Panc1 (cell line): ENCODE results near the gene SIRPD. TPM values are rescaled to one million over a fixed set of nuclear protein-coding genes. Genes with fewer than 3 reads are reported as not detected.

Source experiments
- ATAC-seq: fragments of 200-7000 bp; cut with Tn5 transposase; 2 replicates; pipeline ENCODE4 v1.9.1; 2020; ENCODE audit warnings: mild to moderate bottlenecking, moderate library complexity
- BruUV-seq: library from RNA; stranded (reverse); fragments of 400-500 nt; replicated peaks from 2 replicates; lab custom pipeline; 2021; lab: Mats Ljungman, UMichigan
- CTCF ChIA-PET: fragments of 300-600 bp; sonication (Branson Sonifier 250); formaldehyde crosslinking; loops from one replicate; lab custom pipeline; 2022; ENCODE audit warnings: antibody characterized with exemption; lab: Charles Lee
- POLR2A ChIA-PET: fragments of 300-600 bp; sonication (Branson Sonifier 250); formaldehyde crosslinking; loops from one replicate; lab custom pipeline; 2022; ENCODE audit warnings: antibody characterized with exemption; lab: Charles Lee
- DNase-seq: peaks from one replicate; pipeline ENCODE4 v3.0.0-alpha.2; 2010; ENCODE audit warnings: low read depth, low spot score
- H3K27ac ChIP-seq: 2 replicates; pipeline ENCODE4 v1.5.1; 2011; ENCODE audit warnings: mild to moderate bottlenecking, low read length, inconsistent platforms
- H3K27me3 ChIP-seq: fragments of 200-500 bp; sonication (Bioruptor generic); 2 replicates; pipeline ENCODE4 v1.6.0; 2014; ENCODE audit warnings: low read length, inconsistent platforms; ENCODE audit not compliant: control insufficient read depth, insufficient read depth
- H3K36me3 ChIP-seq: fragments of 200-500 bp; sonication (Bioruptor generic); 2 replicates; pipeline ENCODE4 v1.5.1; 2014; ENCODE audit warnings: inconsistent platforms, mild to moderate bottlenecking, low read length, moderate library complexity; ENCODE audit not compliant: control insufficient read depth, insufficient read depth
- H3K4me1 ChIP-seq: 2 replicates; pipeline ENCODE4 v1.5.1; 2011; ENCODE audit warnings: inconsistent platforms, mild to moderate bottlenecking, low read length, moderate library complexity; ENCODE audit not compliant: control insufficient read depth, insufficient read depth
- H3K4me3 ChIP-seq, 2 experiments: 2 replicates each; pipeline ENCODE4 v1.5.1; 2011 to 2012; ENCODE audit warnings: low read depth in 2 of 2, low read length in 2 of 2, mild to moderate bottlenecking in 2 of 2, inconsistent platforms in 1 of 2, moderate library complexity in 1 of 2
- H3K9me3 ChIP-seq: fragments of 200-500 bp; sonication (Bioruptor generic); 2 replicates; pipeline ENCODE4 v1.5.1; 2014; ENCODE audit warnings: low read depth, mild to moderate bottlenecking, inconsistent platforms, low read length, moderate library complexity; ENCODE audit not compliant: control insufficient read depth, insufficient read depth
- CTCF ChIP-seq: fragments of 450-650 bp; IDR thresholded peaks from 2 replicates; pipeline ENCODE4 v1.5.1; 2017; ENCODE audit warnings: mild to moderate bottlenecking
- POLR2AphosphoS5 ChIP-seq: IDR thresholded peaks from 2 replicates; pipeline ENCODE4 v1.6.1; 2012; ENCODE audit warnings: mild to moderate bottlenecking, low read depth, low read length, moderate library complexity
- REST ChIP-seq, 2 experiments: IDR thresholded peaks; 2 replicates each; pipeline ENCODE4 v1.6.1; 2011 to 2012; ENCODE audit warnings: low read depth in 2 of 2, control low read depth in 1 of 2, low read length in 1 of 2, mild to moderate bottlenecking in 1 of 2, moderate library complexity in 1 of 2; ENCODE audit not compliant: insufficient read depth in 1 of 2
- SIN3A ChIP-seq: IDR thresholded peaks from 2 replicates; pipeline ENCODE4 v1.6.1; 2012; ENCODE audit warnings: low read depth, mild to moderate bottlenecking, low read length, moderate library complexity, borderline replicate concordance; ENCODE audit not compliant: insufficient read depth
- TCF7L2 ChIP-seq: IDR thresholded peaks from 2 replicates; pipeline ENCODE4 v1.6.1; 2011; ENCODE audit warnings: mild to moderate bottlenecking, low read depth, low read length, inconsistent platforms
- in situ Hi-C: cut with HindIII; loops from 2 replicates; pipeline ENCODE4 v1.10.0; 2016; ENCODE audit warnings: low sequenced_read_pairs, low pct_unique_long_range_greater_than_20kb
- intact Hi-C: fragments of 100-400 bp; cut with micrococcal nuclease; formaldehyde crosslinking; loops from one replicate; pipeline ENCODE4 v1.10.0; 2022; ENCODE audit not compliant: unreplicated experiment
- total RNA-seq: library from RNA; stranded (reverse); gene quantifications from one replicate; pipeline ENCODE4 v1.2.1, GENCODE V29; 2021; ENCODE audit not compliant: unreplicated experiment

Gene SIRPD
- total RNA-seq, 1 experiment from 2014 or later = not detected

GRCh38 chr20:1505361-1505760 is 52.1 kb downstream of the SIRPD start:
- in situ Hi-C loops (no loop called here), intact Hi-C loops (no loop called here)
- CTCF ChIA-PET = interaction anchor here (0.6 kb wide), 1 partner anchor 36 kb away, joined by 11 read pairs; no protein-coding TSS in a partner anchor
- no peak for DNase-seq
- peaks cover 3% of the 10 kb centered on the region; the same call in 1 of the 2 replicates for H3K4me1 ChIP-seq
- TF ChIP-seq REST (IDR thresholded peaks at IDR 0.05; ENCODE audit: insufficient read depth in 1 of 2, low read depth in 2 of 2, low read length in 1 of 2) (no peak), POLR2AphosphoS5 (no peak), CTCF (no peak), TCF7L2 (no peak), SIN3A (no peak)
- H3K4me3 ChIP-seq = no peak overlapping the region
- POLR2A ChIA-PET = no interaction called here
- no TSS peak for BruUV-seq
- H3K36me3 ChIP-seq = no peaks in the 10 kb centered on the region
- ATAC-seq = no peak
- H3K27ac ChIP-seq = no peak overlapping the region
- no peaks in the 10 kb centered on the region for H3K9me3 ChIP-seq
- peaks cover 39% of the 10 kb centered on the region for H3K27me3 ChIP-seq

- Histone ChIP-seq H3K9me3 (no peaks in the 10 kb centered on the region), H3K4me1 (peaks cover 3% of the 10 kb centered on the region; the same call in 1 of the 2 replicates), H3K27me3 (peaks cover 30% of the 10 kb centered on the region), H3K36me3 (no peaks in the 10 kb centered on the region), H3K27ac (no peak overlapping the region), H3K4me3 (no peak overlapping the region)
- in situ Hi-C loops = no loop called here
- ChIA-PET POLR2A (no interaction called here), CTCF (interaction anchor here (0.5 to 2.1 kb wide), 27 partner anchors 9 to 1384 kb away, joined by 3 to 19 read pairs (median 4); partner anchors contain the start of genes NSFL1C and SIRPB2)
- ATAC-seq (peak; percentile 100), DNase-seq (peak; percentile 91)
- TF ChIP-seq POLR2AphosphoS5 (no peak), TCF7L2 (no peak), REST (IDR thresholded peaks at IDR 0.05; ENCODE audit: insufficient read depth in 1 of 2, low read depth in 2 of 2, low read length in 1 of 2) (no peak), CTCF (peak; percentile 99)
- no TSS peak for BruUV-seq
- intact Hi-C loops = no loop called here
Measured at GRCh38 chr20:1503564-1504227, 53.8 kb downstream of the SIRPD start.
